ENCODE measurements around the gene ASCC1. TPM values are rescaled to one million over a fixed set of nuclear protein-coding genes. Genes with fewer than 3 reads are reported as not detected.

The ASCC1 gene
- total RNA-seq, 1 donor from 2014 or later: 38.6 TPM

DNA sequence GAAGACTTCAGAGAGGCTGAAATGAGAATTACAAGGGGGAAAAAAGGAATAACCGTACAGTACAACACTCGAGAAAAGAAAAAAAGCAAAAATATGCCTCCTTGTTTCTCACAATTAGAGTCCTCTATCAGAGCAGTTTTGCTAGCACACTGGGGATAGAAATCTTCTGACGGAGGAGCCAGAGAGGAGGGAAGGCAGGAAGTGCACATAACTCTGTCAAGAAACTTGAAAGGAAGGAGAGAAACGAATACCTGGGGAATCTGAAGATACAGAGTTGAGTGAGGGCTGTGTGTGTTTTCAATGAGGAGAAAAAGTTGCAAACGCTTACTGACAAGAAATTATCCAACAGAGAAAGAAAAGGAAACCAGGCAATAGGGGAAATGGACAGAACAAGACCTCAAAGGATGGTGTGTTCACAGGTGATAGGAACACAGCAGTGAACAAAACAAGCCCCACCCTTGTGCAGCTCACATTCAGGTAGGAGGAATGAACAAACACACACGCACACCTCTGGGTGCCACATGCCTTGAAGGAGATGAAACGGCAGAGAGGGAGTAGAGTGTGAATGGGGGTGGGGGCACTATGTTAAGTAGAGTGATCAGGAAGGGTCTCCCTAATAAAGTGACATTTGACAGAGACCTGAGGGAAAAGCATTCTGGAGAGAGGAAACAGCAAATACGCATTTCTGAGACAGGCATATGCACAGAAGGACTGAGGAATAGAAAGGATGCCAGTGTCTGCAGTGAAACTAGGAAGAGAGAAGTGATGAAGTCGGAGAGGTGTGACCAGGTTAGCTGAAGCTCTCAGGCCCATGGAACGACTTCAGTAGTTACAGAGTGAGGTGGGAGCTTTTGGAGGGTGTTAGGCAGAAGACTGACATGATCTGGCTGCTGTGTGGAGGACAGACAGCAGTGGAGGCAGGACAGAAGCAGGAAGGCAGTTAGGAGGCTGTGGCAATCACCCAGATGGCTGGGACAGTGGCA is 81.0 kb downstream of the ASCC1 start:
- Histone ChIP-seq H3K4me3 (ENCODE audit: low read depth, low read length) (no peak overlapping the region), H3K36me3 (ENCODE audit: control insufficient read depth, insufficient read depth, low read length) (no peaks in the 10 kb centered on the region), H3K27me3 (ENCODE audit: control insufficient read depth, insufficient read depth, low read length) (no peaks in the 10 kb centered on the region)
- DNase-seq (ENCODE audit: low read depth): no peak
- TF ChIP-seq, protein P1, sequence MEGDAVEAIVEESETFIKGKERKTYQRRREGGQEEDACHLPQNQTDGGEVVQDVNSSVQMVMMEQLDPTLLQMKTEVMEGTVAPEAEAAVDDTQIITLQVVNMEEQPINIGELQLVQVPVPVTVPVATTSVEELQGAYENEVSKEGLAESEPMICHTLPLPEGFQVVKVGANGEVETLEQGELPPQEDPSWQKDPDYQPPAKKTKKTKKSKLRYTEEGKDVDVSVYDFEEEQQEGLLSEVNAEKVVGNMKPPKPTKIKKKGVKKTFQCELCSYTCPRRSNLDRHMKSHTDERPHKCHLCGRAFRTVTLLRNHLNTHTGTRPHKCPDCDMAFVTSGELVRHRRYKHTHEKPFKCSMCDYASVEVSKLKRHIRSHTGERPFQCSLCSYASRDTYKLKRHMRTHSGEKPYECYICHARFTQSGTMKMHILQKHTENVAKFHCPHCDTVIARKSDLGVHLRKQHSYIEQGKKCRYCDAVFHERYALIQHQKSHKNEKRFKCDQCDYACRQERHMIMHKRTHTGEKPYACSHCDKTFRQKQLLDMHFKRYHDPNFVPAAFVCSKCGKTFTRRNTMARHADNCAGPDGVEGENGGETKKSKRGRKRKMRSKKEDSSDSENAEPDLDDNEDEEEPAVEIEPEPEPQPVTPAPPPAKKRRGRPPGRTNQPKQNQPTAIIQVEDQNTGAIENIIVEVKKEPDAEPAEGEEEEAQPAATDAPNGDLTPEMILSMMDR (IDR thresholded peaks at IDR 0.05; ENCODE audit: insufficient read depth, low read length, poor library complexity, severe bottlenecking): no peak

DNA sequence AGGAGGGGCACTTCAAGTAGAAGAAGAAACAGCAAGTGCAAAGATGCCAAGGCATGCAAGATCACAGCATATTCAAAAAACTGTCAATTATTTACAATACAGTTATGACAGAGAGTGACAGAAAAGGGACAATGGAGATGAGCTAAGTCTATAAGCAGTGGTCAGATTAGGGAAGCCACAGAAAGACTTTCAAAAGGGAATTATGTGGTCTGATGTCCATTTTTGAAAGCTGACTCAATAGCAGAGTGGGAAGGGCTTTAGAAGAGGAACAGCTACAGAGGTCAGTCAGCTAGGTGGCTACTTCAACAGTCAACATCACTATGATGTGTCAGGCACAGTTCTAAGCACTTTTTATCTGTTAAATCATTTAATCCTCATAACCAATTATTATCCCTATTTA is 82.6 kb downstream of the ASCC1 start:
- TF ChIP-seq, protein P1 (IDR thresholded peaks at IDR 0.05; ENCODE audit: insufficient read depth, low read length, poor library complexity, severe bottlenecking): no peak
- no peak overlapping the region for H3K4me3 ChIP-seq (ENCODE audit: low read depth, low read length)
- H3K27me3 ChIP-seq (ENCODE audit: control insufficient read depth, insufficient read depth, low read length): no peaks in the 10 kb centered on the region
- peak; percentile 39 for DNase-seq (ENCODE audit: low read depth)
- H3K36me3 ChIP-seq (ENCODE audit: control insufficient read depth, insufficient read depth, low read length): no peaks in the 10 kb centered on the region

DNA sequence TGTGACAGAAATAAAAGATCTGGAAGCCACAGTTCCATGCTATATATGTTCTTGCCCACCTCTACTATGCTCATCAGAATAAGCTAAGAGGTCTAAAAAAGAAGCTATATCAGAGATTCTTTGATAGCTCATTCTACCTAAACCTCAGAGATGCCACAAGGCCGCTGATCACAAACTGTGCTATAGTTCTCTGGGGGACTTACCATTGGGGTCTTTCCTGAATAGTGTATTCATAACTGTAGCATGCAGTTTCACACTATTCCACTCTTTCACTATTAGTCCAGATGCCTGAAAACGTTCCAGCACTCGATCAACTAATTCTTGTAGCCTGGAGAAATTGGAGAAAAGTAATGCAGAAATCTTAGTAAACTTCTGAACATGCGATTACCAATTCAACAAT is 83.2 kb downstream of the ASCC1 start:
- Histone ChIP-seq H3K36me3 (ENCODE audit: control insufficient read depth, insufficient read depth, low read length) (no peaks in the 10 kb centered on the region), H3K27me3 (ENCODE audit: control insufficient read depth, insufficient read depth, low read length) (no peaks in the 10 kb centered on the region), H3K4me3 (ENCODE audit: low read depth, low read length) (no peak overlapping the region)
- TF ChIP-seq, protein P1 (IDR thresholded peaks at IDR 0.05; ENCODE audit: insufficient read depth, low read length, poor library complexity, severe bottlenecking): no peak
- DNase-seq (ENCODE audit: low read depth): no peak

DNA sequence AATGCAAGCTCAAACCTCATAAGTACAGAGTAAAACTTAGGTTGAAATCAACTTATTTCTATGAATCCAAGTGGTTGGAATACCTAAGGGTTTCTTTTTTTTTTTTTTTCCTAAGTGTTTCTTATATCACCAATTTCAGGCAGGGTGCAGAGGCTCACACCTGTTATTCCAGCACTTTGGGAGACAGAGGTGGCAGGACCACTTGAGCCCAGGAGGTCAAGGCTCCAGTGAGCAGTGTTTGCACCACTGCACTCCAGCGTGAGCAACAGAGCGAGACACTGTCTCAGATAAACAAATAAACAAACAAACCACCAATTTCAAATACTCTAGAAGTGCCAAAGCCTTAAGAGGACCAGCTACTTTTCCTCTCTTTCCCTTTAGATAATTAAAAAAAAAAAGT is 88.5 kb downstream of the ASCC1 start:
- no peaks in the 10 kb centered on the region for H3K36me3 ChIP-seq (ENCODE audit: control insufficient read depth, insufficient read depth, low read length)
- no peak overlapping the region for H3K4me3 ChIP-seq (ENCODE audit: low read depth, low read length)
- DNase-seq (ENCODE audit: low read depth): no peak
- H3K27me3 ChIP-seq (ENCODE audit: control insufficient read depth, insufficient read depth, low read length): no peaks in the 10 kb centered on the region
- TF ChIP-seq, protein P1 (IDR thresholded peaks at IDR 0.05; ENCODE audit: insufficient read depth, low read length, poor library complexity, severe bottlenecking): no peak

DNA sequence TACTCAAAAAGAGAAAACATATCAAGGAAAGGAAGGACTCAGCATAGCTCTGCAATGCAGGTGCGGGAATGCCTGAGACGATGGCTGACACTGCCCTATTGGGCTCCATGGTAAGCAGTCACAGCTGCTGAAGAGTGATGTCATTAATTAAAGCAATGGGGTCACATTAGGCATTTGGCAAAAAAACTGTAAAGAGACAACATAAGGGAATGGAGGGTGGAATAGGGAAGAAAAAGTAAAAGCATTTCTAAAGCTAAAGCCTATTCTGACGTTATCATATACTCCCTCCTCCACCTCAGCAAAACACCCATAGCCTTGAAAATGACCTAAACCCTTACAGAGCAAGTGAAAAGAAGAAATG is 89.2 kb downstream of the ASCC1 start:
- Histone ChIP-seq H3K36me3 (ENCODE audit: control insufficient read depth, insufficient read depth, low read length) (no peaks in the 10 kb centered on the region), H3K4me3 (ENCODE audit: low read depth, low read length) (no peak overlapping the region), H3K27me3 (ENCODE audit: control insufficient read depth, insufficient read depth, low read length) (no peaks in the 10 kb centered on the region)
- TF ChIP-seq, protein P1 (IDR thresholded peaks at IDR 0.05; ENCODE audit: insufficient read depth, low read length, poor library complexity, severe bottlenecking): no peak
- no peak for DNase-seq (ENCODE audit: low read depth)
